IMR-90 (cell line): ENCODE measurements around the gene RAB11A. TPM values are rescaled to one million over a fixed set of nuclear protein-coding genes. Genes with fewer than 3 reads are reported as not detected.

Experiments
- ATAC-seq: fragments of 200-7000 bp; cut with Tn5 transposase; 2 replicates; pipeline ENCODE4 v1.9.1; 2020; ENCODE audit warnings: low read depth, mild to moderate bottlenecking, moderate library complexity
- BruUV-seq: library from RNA; stranded (reverse); fragments of 400-500 nt; replicated peaks from 2 replicates; lab custom pipeline; 2021; lab: Mats Ljungman, UMichigan
- CTCF ChIA-PET: fragments of 300-600 bp; formaldehyde crosslinking; extraction: SDS; loops from one replicate; lab custom pipeline; 2021; ENCODE audit warnings: antibody characterized with exemption; lab: Yijun Ruan, JAX
- POLR2A ChIA-PET: fragments of 300-600 bp; sonication (Branson Sonifier 250); formaldehyde crosslinking; loops from one replicate; lab custom pipeline; 2022; ENCODE audit warnings: antibody characterized with exemption; ENCODE audit not compliant: unreplicated experiment; lab: Charles Lee
- DNase-seq: peaks from one replicate; pipeline ENCODE4 v3.0.0; 2013
- H2AFZ ChIP-seq: replicated peaks from 2 replicates; pipeline ENCODE3; 2013; ENCODE audit warnings: low read length, mild to moderate bottlenecking; ENCODE audit not compliant: poor library complexity
- H2AK5ac ChIP-seq: 2 replicates; pipeline ENCODE4 v1.6.1; 2013; ENCODE audit warnings: low read depth, low read length, inconsistent platforms
- H2AK9ac ChIP-seq: replicated peaks from 2 replicates; pipeline ENCODE3; 2013; ENCODE audit warnings: mild to moderate bottlenecking, low read depth, low read length, moderate library complexity; ENCODE audit not compliant: poor library complexity
- H2BK120ac ChIP-seq: 2 replicates; pipeline ENCODE4 v1.6.1; 2013; ENCODE audit warnings: low read depth, low read length, inconsistent platforms
- H2BK15ac ChIP-seq: 3 replicates; pipeline ENCODE4 v1.6.1; 2013; ENCODE audit warnings: low read depth, low read length, inconsistent platforms
- H2BK20ac ChIP-seq: 2 replicates; pipeline ENCODE4 v1.6.1; 2013; ENCODE audit warnings: low read depth, mild to moderate bottlenecking, inconsistent platforms, low read length, moderate library complexity
- H2BK5ac ChIP-seq: 2 replicates; pipeline ENCODE4 v1.6.1; 2013; ENCODE audit warnings: mild to moderate bottlenecking, low read depth, low read length, inconsistent platforms; ENCODE audit not compliant: poor library complexity, severe bottlenecking
- H3K14ac ChIP-seq: replicated peaks from 2 replicates; pipeline ENCODE4 v1.6.1; 2013; ENCODE audit warnings: low read depth, low read length, inconsistent platforms
- H3K18ac ChIP-seq: 2 replicates; pipeline ENCODE4 v1.6.1; 2013; ENCODE audit warnings: low read depth, low read length, control low read depth
- H3K23ac ChIP-seq: 2 replicates; pipeline ENCODE4 v1.6.1; 2013; ENCODE audit warnings: low read depth, low read length, inconsistent platforms
- H3K27ac ChIP-seq: 2 replicates; pipeline ENCODE4 v1.5.1; 2013; ENCODE audit warnings: mild to moderate bottlenecking, control low read depth, low read length; ENCODE audit not compliant: insufficient read depth
- H3K27me3 ChIP-seq: 2 replicates; pipeline ENCODE4 v1.6.1; 2013; ENCODE audit warnings: low read length; ENCODE audit not compliant: control insufficient read depth, insufficient read depth
- H3K36me3 ChIP-seq: 2 replicates; pipeline ENCODE4 v1.6.1; 2013; ENCODE audit warnings: low read length, mixed read lengths; ENCODE audit not compliant: control insufficient read depth, insufficient read depth
- H3K4ac ChIP-seq: 2 replicates; pipeline ENCODE4 v1.6.1; 2013; ENCODE audit warnings: low read depth, low read length, inconsistent platforms
- H3K4me1 ChIP-seq: 2 replicates; pipeline ENCODE4 v1.6.1; 2013; ENCODE audit warnings: low read length, mixed read lengths; ENCODE audit not compliant: control insufficient read depth, insufficient read depth
- H3K4me2 ChIP-seq: 2 replicates; pipeline ENCODE4 v1.6.1; 2013; ENCODE audit warnings: low read depth, mild to moderate bottlenecking, control low read depth, low read length, moderate library complexity
- H3K4me3 ChIP-seq: 2 replicates; pipeline ENCODE4 v1.5.1; 2013; ENCODE audit warnings: low read depth, mild to moderate bottlenecking, control low read depth, low read length, moderate library complexity; ENCODE audit not compliant: insufficient read depth
- H3K56ac ChIP-seq: 2 replicates; pipeline ENCODE4 v1.6.1; 2013; ENCODE audit warnings: low read length, inconsistent platforms; ENCODE audit not compliant: insufficient read depth; ENCODE audit errors: extremely low read depth
- H3K79me1 ChIP-seq, 2 experiments: 2 replicates each; pipeline ENCODE4 v1.6.1; 2013; ENCODE audit warnings: low read length in 2 of 2, inconsistent platforms in 1 of 2, low read depth in 1 of 2
- H3K9ac ChIP-seq: 2 replicates; pipeline ENCODE4 v1.6.1; 2013; ENCODE audit warnings: low read depth, low read length, control low read depth
- H3K9me1 ChIP-seq: 2 replicates; pipeline ENCODE4 v1.6.1; 2013; ENCODE audit warnings: low read length, inconsistent platforms; ENCODE audit not compliant: insufficient read depth
- H3K9me3 ChIP-seq: 2 replicates; pipeline ENCODE4 v1.6.1; 2013; ENCODE audit warnings: low read length; ENCODE audit not compliant: control insufficient read depth, insufficient read depth
- H4K20me1 ChIP-seq: 2 replicates; pipeline ENCODE4 v1.6.1; 2013; ENCODE audit warnings: low read length, inconsistent platforms; ENCODE audit not compliant: insufficient read depth
- H4K5ac ChIP-seq: 2 replicates; pipeline ENCODE4 v1.6.1; 2013; ENCODE audit warnings: mild to moderate bottlenecking, low read depth, low read length, control low read depth
- H4K8ac ChIP-seq, 2 experiments: 2 replicates each; pipeline ENCODE4 v1.6.1; 2013; ENCODE audit warnings: low read depth in 2 of 2, low read length in 2 of 2, control low read depth in 1 of 2, inconsistent platforms in 1 of 2
- H4K91ac ChIP-seq: 2 replicates; pipeline ENCODE4 v1.6.1; 2013; ENCODE audit warnings: low read depth, low read length, inconsistent platforms; ENCODE audit not compliant: insufficient read depth
- BHLHE40 ChIP-seq: fragments of 150-350 bp; IDR thresholded peaks from 2 replicates; pipeline ENCODE4 v1.6.1; 2016; ENCODE audit warnings: mild to moderate bottlenecking, low read depth, low read length
- CEBPB ChIP-seq: IDR thresholded peaks from 2 replicates; pipeline ENCODE4 v1.6.1; 2012; ENCODE audit warnings: low read depth, low read length, improper control_type of control experiment
- CHD1 ChIP-seq: IDR thresholded peaks from 2 replicates; pipeline ENCODE4 v1.6.1; 2012; ENCODE audit warnings: low read depth, low read length, improper control_type of control experiment
- CTCF ChIP-seq: conservative IDR thresholded peaks from 2 replicates; pipeline ENCODE4 v1.5.1; 2012; ENCODE audit warnings: mild to moderate bottlenecking, low read depth, low read length, improper control_type of control experiment
- ELK1 ChIP-seq: fragments of 150-350 bp; IDR thresholded peaks from 2 replicates; pipeline ENCODE4 v1.6.1; 2016; ENCODE audit warnings: low read depth, mild to moderate bottlenecking, low read length, moderate library complexity, borderline replicate concordance
- FOS ChIP-seq: fragments of 150-350 bp; IDR thresholded peaks from 2 replicates; pipeline ENCODE4 v1.6.1; 2016; ENCODE audit warnings: low read depth, low read length
- MAFK ChIP-seq: IDR thresholded peaks from 2 replicates; pipeline ENCODE4 v1.6.1; 2012; ENCODE audit warnings: low read depth, low read length, improper control_type of control experiment
- MAZ ChIP-seq: IDR thresholded peaks from 2 replicates; pipeline ENCODE4 v1.6.1; 2012; ENCODE audit warnings: low read depth, mild to moderate bottlenecking, low read length, improper control_type of control experiment, moderate library complexity, borderline replicate concordance
- MXI1 ChIP-seq: IDR thresholded peaks from 2 replicates; pipeline ENCODE4 v1.6.1; 2012; ENCODE audit warnings: low read depth, mild to moderate bottlenecking, low read length, moderate library complexity, borderline replicate concordance
- NFE2L2 ChIP-seq: fragments of 150-350 bp; IDR thresholded peaks from 2 replicates; pipeline ENCODE4 v1.6.1; 2016; ENCODE audit warnings: low read depth, mild to moderate bottlenecking, low read length
- POLR2A ChIP-seq: IDR thresholded peaks from 2 replicates; pipeline ENCODE4 v1.6.1; 2012; ENCODE audit warnings: mild to moderate bottlenecking, low read depth, low read length
- RAD21 ChIP-seq: IDR thresholded peaks from 2 replicates; pipeline ENCODE4 v1.6.1; 2012; ENCODE audit warnings: low read length, improper control_type of control experiment
- RCOR1 ChIP-seq: IDR thresholded peaks from 2 replicates; pipeline ENCODE4 v1.6.1; 2012; ENCODE audit warnings: mild to moderate bottlenecking, low read length, improper control_type of control experiment; ENCODE audit not compliant: insufficient replicate concordance
- RFX5 ChIP-seq: IDR thresholded peaks from 2 replicates; pipeline ENCODE4 v1.8.0; 2012; ENCODE audit warnings: low read depth, mild to moderate bottlenecking, low read length, moderate library complexity
- SMC3 ChIP-seq: fragments of 150-350 bp; IDR thresholded peaks from 2 replicates; pipeline ENCODE4 v1.6.1; 2016; ENCODE audit warnings: low read depth, mild to moderate bottlenecking, antibody characterized with exemption, low read length, moderate library complexity
- USF2 ChIP-seq: fragments of 150-350 bp; IDR thresholded peaks from 2 replicates; pipeline ENCODE4 v1.6.1; 2017; ENCODE audit warnings: mild to moderate bottlenecking, antibody characterized with exemption, low read length, low read depth
- WGBS, 2 experiments: methylation state at CpG; one replicate each; pipeline versions ENCODE4 v1.1.5 to v1.1.7; 2013; ENCODE audit warnings: missing lambda C conversion rate in 2 of 2; ENCODE audit not compliant: insufficient read length in 1 of 2; ENCODE audit errors: extremely low coverage in 2 of 2; 5-methylcytosine and 5-hydroxymethylcytosine counted together
- dilution Hi-C: fragments of 300-500 bp; cut with HindIII; formaldehyde crosslinking; loops from one replicate; pipeline ENCODE4 v1.14.3; 2018; ENCODE audit warnings: low sequenced_read_pairs; ENCODE audit not compliant: unreplicated experiment
- in situ Hi-C: fragments of 300-500 bp; cut with MboI; formaldehyde crosslinking; loops from 3 replicates; pipeline ENCODE4 v1.14.3; 2019; ENCODE audit warnings: low sequenced_read_pairs, inconsistent platforms, mixed read lengths
- intact Hi-C: fragments of 100-400 bp; cut with micrococcal nuclease; formaldehyde crosslinking; loops from 2 replicates; pipeline ENCODE4 v1.10.0; 2022
- polyA plus RNA-seq, 3 experiments: library from polyadenylated mRNA; depleted of rRNA; stranded (reverse); fragments of >200 nt; gene quantifications; 2 replicates each; pipeline ENCODE4 v1.2.3, GENCODE V29; 2012; ENCODE audit warnings: low replicate concordance in 1 of 3
- total RNA-seq: library from RNA; depleted of rRNA; stranded (reverse); fragments of >200 nt; gene quantifications from 2 replicates; pipeline ENCODE4 v1.2.3, GENCODE V29; 2012

The RAB11A gene
- total and polyA plus RNA-seq, 2 of the 4 experiments (the other 2 are of a cell fraction), result 341 to 462 TPM

GRCh38 chr15:65921780-65922179 is 52.5 kb downstream of the RAB11A start:
- H3K18ac ChIP-seq, result no peak overlapping the region
- H2BK120ac ChIP-seq, result no peak overlapping the region
- H3K9ac ChIP-seq, result no peak overlapping the region
- DNase-seq, result no peak
- H2BK5ac ChIP-seq, result no peak overlapping the region
- H3K27me3 ChIP-seq, result no peaks in the 10 kb centered on the region
- H3K9me3 ChIP-seq, result no peaks in the 10 kb centered on the region
- in situ Hi-C loops, result loop anchor here (25.0 kb wide), 1 partner anchor 566 kb away; the partner anchor contains the start of gene SNAPC5
- BruUV-seq, result no TSS peak
- no peak overlapping the region for H2BK15ac ChIP-seq
- no peak overlapping the region for H4K8ac ChIP-seq
- no peak overlapping the region for H2AK5ac ChIP-seq
- intact Hi-C loops, result no loop called here
- H3K27ac ChIP-seq, result no peak overlapping the region
- no peak overlapping the region for H2BK20ac ChIP-seq
- TF ChIP-seq FOS, result no peak
- TF ChIP-seq CEBPB, result no peak
- no peak for TF ChIP-seq MAZ
- no peak for TF ChIP-seq CTCF
- no peak for TF ChIP-seq MXI1
- no peak for TF ChIP-seq MAFK
- TF ChIP-seq RAD21, result no peak
- no peak for TF ChIP-seq NFE2L2
- no peak for TF ChIP-seq CHD1
- TF ChIP-seq POLR2A, result no peak
- no peak for TF ChIP-seq ELK1
- TF ChIP-seq RCOR1, result no peak
- no peak for TF ChIP-seq SMC3
- no peak for TF ChIP-seq USF2
- TF ChIP-seq RFX5, result no peak
- TF ChIP-seq BHLHE40, result no peak
- no peak overlapping the region for H3K4ac ChIP-seq
- H3K14ac ChIP-seq, result no peak overlapping the region
- CTCF ChIA-PET, result no interaction called here
- H3K9me1 ChIP-seq, result peaks cover 3% of the 10 kb centered on the region; the same call in 1 of the 2 replicates
- no peak overlapping the region for H2AFZ ChIP-seq
- no peak overlapping the region for H3K4me3 ChIP-seq
- H3K4me2 ChIP-seq, result no peak overlapping the region
- no peak overlapping the region for H3K56ac ChIP-seq
- WGBS, 2 experiments, result no CpG with 5 or more reads among the region's 5 CpGs
- 0 out of 2 replicates have a peak, but pooled peaks cover 4% of the 10 kb centered on the region for H4K20me1 ChIP-seq
- dilution Hi-C loops, result no loop called here
- no peak overlapping the region for H4K5ac ChIP-seq
- ATAC-seq, result no peak
- POLR2A ChIA-PET, result no interaction called here
- no peak overlapping the region for H4K91ac ChIP-seq
- peaks cover 3% of the 10 kb centered on the region; the same call in 1 of the 2 replicates for H3K4me1 ChIP-seq
- no peak overlapping the region for H2AK9ac ChIP-seq
- no peak overlapping the region for H3K23ac ChIP-seq
- no peaks in the 10 kb centered on the region for H3K79me1 ChIP-seq
- no peaks in the 10 kb centered on the region for H3K36me3 ChIP-seq
